ENCODE results near the gene MCL1.
"Not testable (repeated sequence)": the region's sequence is repeated elsewhere in the genome, so short reads cannot be mapped to it uniquely, and the experiment has no call there.

MCL1 gene

GRCh38 chr1:150567717-150568593 is 11.5 kb downstream of the MCL1 start:
- DNase-seq, result peak; percentile 55

GRCh38 chr1:150567341-150567716 is 12.1 kb downstream of the MCL1 start:
- DNase-seq, result peak; percentile 72

GRCh38 chr1:150566589-150567340 is 12.6 kb downstream of the MCL1 start:
- no peak for DNase-seq

- not testable (repeated sequence) for DNase-seq
Observed at GRCh38 chr1:150565240-150565991, 14.0 kb downstream of the MCL1 start.

- DNase-seq, result peak; percentile 61
Observed at GRCh38 chr1:150564051-150564991, 15.1 kb downstream of the MCL1 start.

- peak; percentile 62 for DNase-seq
Observed at GRCh38 chr1:150563340-150564038, 15.9 kb downstream of the MCL1 start.

GRCh38 chr1:150562446-150563339 is 16.7 kb downstream of the MCL1 start:
- peak; percentile 82 for DNase-seq

- DNase-seq, result peak; percentile 92
Observed at GRCh38 chr1:150561974-150562445, 17.4 kb downstream of the MCL1 start.

GRCh38 chr1:150561254-150561973 is 18.0 kb downstream of the MCL1 start:
- DNase-seq, result peak; percentile 71

- peak; percentile 89 for DNase-seq
Observed at GRCh38 chr1:150560576-150561253, 18.7 kb downstream of the MCL1 start.

- DNase-seq, result peak; percentile 83
Observed at GRCh38 chr1:150560011-150560438, 19.4 kb downstream of the MCL1 start.

GRCh38 chr1:150559656-150560010 is 19.8 kb downstream of the MCL1 start:
- DNase-seq, result no peak

- DNase-seq, result no peak
Observed at GRCh38 chr1:150558761-150559655, 20.4 kb downstream of the MCL1 start.

- no peak for DNase-seq
Observed at GRCh38 chr1:150558303-150558704, 21.1 kb downstream of the MCL1 start.

GRCh38 chr1:150557813-150558212 is 21.6 kb downstream of the MCL1 start:
- DNase-seq, result no peak

- no peak for DNase-seq
Observed at GRCh38 chr1:150557065-150557600, 22.3 kb downstream of the MCL1 start.
